Ramos (cell line): ENCODE data around the gene KIAA0825.

Experiments used
- in situ Hi-C: fragments of 300-500 bp; cut with MboI; formaldehyde crosslinking; loops from one replicate; pipeline ENCODE4 v1.14.3; 2022; ENCODE audit warnings: low sequenced_read_pairs; ENCODE audit not compliant: unreplicated experiment

The KIAA0825 gene, protein sequence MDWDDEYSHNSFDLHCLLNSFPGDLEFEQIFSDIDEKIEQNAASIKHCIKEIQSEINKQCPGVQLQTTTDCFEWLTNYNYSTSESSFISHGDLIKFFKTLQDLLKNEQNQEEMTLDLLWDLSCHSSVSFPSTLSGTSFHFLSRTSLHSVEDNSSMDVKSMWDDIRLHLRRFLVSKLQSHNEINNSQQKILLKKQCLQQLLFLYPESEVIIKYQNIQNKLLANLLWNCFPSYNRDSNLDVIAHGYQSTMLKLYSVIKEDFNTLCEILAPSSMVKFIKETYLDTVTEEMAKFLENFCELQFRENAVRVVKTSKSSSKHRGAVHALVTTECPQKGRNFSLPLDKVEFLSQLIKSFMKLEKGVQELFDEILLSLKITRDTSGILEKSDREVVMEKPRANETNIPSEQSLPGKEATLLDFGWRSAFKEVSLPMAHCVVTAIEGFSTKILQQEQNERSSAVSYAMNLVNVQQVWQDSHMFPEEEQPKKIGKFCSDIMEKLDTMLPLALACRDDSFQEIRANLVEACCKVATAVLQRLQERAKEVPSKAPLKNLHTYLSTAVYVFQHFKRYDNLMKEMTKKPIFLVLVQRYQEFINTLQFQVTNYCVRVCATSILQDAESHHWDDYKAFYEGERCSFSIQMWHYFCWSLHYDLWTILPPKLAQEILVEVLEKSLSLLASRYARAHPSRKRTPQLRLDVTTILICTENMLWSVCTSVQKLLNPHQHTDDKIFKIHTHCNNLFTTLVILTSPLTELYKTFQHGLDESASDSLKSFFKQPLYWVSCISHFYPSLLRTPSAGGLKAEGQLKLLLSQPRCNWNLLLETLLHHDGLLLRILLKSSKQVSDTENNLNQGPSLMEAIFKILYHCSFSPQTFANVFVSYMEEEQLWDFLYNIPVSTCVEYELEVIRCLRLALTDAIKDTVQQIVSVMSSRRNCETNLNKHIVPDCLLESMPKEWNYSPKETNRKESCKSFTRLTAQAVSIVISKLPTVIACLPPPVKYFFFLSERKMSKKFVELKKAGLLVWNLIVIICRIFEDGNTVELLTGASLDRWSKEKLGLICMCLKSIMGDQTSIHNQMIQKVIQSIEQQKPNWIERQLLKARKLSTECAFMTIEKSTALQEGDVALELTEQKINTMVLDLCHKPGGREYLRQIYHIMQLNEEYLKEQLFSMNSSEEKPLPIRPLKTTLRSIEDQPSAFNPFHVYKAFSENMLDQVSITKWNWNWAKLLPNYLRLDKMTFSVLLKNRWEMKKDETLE (N-terminal part only)

DNA sequence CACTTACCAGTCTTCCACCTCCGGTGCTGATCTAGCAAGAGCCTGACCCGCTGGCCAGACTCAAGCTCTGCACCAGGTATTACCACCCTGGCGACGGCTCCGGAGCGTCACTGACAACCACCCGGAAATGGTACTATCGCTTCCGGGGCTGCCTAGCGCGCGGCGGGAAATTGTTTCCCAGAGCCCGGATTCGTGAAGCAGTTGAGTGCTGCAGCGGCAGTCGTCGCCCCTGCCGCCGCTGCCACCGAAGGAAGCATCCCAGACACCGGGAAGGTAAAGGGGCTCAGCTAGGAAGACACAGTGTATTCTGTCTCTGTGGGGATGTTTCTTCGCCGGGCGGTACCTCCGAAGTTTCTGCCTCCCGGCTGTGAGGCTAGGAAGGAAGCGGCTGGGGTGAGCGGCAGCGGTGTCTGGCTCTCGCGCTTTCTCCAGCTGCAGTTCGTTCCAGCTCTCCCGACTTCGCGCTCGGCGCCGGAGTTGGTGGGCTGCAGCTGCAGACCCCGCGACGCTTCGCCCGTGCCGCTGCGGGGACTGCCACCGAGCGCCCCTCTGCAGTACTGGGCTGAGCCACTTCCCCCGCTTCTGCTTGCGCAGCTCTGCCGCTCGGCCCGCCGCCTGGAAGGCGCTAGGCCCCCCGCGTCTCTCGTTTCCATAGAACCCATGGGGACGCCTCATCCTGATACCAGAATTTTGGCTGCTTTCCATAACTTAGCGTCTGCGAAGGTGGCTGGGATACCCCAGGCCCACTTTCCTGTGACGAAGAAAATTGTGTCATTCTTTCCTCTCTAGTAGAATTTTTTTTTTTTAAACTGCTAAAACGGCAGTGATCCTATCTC is at the start of gene KIAA0825, which contains the start of gene SLF1:
KIAA0825 (minus strand) TSS at position 112 of the 836 bp plus-strand sequence. CDS start 81,478 bp downstream, outside the sequence.
SLF1 (plus strand) TSS at position 177 of the 836 bp plus-strand sequence. CDS start 10,142 bp downstream, outside the sequence.
- in situ Hi-C loops: no loop called here

DNA sequence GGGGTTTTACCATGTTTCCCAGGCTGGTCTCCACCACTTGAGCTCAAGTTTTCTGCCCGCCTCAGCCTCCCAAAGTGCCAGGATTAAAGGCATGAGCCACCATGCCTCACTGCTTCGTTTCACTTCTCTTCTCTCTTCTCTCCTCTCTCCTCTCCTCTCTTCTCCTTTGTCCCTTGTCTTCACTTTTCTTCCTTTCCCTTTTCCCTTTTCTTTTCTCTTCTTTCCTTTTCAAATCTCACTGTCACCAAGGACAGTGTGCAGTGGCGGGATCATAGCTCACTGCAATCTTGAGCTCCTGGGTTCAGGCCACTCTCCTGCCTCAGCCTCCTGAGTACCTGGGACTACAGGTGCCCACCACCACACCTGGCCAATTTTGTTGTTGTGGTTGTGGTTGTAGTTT is 49.5 kb upstream of the KIAA0825 start:
- in situ Hi-C loops: no loop called here

DNA sequence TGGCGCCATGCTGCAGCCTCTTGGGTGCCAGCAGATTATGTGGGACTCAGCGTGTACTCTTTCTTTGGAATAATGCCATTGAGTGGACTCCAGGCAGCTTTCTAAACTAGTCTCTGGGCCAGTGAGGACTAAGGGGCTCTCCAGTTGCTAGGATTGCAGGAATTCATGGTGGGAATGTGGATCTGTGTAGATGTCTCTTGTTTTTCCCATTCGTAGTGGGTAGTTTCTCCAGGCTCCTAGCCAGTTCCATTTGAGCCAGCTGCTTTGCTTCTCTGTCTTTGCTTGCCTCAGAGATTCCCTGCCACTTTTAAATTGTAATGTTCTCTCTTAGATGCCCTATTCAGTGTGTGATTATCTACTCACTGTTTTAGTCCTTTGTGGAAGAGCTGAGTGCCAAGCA is 42.7 kb upstream of the KIAA0825 start:
- in situ Hi-C loops: no loop called here

- in situ Hi-C loops: no loop called here
Measured at GRCh38 chr5:94660506-94660905, 42.1 kb upstream of the KIAA0825 start.

DNA sequence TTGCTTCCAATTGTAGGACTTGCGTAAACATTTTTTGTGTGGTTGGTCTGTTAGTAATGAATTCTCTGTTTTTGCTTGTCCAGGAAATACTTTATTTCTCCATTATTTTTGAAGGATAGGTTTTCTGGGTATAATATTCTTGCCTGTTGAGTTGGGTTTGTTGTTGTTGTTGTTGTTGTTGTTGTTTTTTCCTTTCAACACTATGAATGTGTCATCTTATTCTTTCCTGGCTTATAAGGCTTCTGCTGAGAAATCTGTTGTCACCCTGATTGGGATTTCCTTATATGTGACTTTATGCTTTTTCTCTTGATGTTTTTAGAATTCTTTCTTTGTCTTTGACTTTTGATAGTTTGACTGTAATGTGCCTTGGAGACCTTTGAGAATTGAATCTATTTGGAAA is 39.9 kb upstream of the KIAA0825 start:
- in situ Hi-C loops: no loop called here

DNA sequence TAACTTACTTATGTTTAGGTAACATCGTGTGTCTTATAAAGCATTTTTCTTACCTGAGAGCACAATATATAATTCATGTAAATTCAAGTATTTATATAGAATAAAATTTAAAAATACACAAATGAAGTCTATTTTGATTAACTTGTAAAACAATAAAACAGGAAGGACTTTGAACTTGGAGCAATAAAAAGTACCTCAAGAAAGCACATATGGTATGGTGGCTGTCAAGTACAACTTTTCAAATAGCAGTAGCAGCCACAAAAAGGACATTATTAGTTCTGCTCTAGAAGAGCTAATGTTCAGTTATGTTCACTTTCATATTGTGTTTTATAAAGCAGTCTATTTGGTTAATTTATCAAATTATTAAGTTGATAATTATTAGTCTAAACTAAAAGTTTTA is 31.5 kb upstream of the KIAA0825 start:
- in situ Hi-C loops: no loop called here

- in situ Hi-C loops: no loop called here
Measured at GRCh38 chr5:94646758-94647157, 28.4 kb upstream of the KIAA0825 start.

DNA sequence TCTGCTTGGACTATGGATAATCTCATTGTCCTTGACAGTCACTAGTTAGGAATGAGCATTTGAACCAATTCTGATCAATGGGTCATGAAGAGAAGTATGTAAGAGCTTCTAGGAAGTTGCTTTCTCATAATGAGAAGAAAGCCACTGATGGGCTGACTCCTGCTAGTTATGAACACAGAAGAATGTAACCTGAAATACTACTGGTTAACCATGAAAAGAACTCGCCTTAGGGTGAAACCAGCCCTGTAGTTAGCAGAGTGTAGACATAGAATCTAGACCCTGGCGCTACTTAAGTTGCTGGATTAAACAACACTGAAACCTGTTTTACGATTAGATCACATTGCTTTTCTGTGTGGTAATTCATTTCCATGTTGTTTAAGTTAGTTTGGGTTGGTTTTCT is 26.6 kb upstream of the KIAA0825 start:
- in situ Hi-C loops: no loop called here

DNA sequence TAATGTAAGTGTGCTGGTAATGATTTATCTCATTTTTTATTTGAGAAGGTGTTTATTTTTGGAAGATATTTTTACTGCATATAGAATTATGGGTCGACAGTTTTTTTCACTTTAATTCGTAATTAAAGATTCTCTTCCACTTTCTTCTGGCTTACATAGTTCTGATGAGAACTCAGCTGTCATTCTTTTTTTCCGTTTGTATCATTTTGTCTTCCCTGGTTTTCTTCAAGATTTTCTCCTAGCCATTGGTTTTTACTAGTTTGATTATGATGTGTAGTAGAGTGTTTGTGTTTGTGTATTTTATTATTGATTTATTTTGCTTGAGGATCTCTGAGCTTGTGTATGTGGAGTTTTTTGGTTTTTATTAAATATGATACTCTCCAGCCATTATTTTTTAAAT is 21.8 kb upstream of the KIAA0825 start:
- in situ Hi-C loops: no loop called here

DNA sequence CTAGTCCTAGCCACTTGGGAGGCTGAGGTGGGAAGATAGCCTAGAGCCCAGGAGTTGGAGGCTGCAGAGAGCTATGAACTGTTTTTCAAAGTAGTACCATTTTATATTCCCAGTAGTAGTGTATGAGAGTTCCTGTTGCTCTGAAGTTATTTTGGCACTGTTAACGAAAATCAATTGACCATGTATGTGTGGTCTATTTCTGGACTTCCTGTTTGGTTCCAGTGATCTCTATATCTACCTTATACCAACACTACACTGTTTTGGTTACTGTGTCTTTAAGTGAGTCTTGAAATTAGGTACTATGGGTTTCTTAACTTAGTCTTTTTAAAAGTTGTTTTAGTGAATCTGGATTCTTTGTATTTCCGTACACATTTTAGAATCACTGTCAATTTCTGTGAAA is 13.6 kb upstream of the KIAA0825 start:
- in situ Hi-C loops: no loop called here

GRCh38 chr5:94627191-94627590 is 8.8 kb upstream of the KIAA0825 start:
- in situ Hi-C loops: no loop called here

DNA sequence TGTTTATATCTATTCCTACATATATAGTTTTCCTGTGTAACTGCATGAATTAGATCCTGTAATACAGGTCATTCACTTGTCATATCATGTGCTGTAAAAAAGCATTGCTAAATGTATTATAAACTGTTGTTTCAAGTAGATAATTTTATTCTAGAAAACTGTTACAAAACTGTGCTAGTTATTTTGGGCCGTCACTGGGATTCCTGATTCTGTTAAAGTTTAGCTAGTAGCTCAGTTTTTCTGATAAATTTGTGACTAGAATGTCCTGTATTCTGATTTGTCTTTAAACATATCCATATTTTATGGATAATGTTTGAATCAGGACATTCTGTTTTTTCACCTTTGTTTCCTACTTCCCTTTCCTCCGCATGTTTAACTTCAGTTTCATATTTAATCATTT is 5.5 kb upstream of the KIAA0825 start:
- in situ Hi-C loops: no loop called here

- in situ Hi-C loops: no loop called here
Measured at GRCh38 chr5:94623011-94623410, 4.6 kb upstream of the KIAA0825 start.

GRCh38 chr5:94621763-94622162 is 3.4 kb upstream of the KIAA0825 start:
- in situ Hi-C loops: no loop called here

DNA sequence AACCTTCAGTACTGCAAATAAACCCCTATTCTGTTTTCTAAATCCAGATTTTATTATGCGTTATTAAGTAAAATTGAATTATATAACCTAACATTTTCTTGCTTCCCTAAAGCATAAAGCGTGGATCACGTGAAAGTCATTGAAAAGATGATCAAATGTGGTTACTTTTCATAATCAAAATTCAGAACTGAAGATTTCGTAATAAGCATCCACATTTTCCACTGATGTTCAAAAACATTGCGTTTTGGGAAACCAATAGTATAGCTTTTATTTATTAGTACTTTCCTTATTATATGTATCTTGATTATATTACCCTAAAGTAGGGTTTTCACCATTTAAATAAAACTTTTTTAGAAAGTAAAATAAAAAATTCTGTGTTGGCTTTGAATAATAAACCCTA is 1.9 kb upstream of the KIAA0825 start:
- in situ Hi-C loops: no loop called here

DNA sequence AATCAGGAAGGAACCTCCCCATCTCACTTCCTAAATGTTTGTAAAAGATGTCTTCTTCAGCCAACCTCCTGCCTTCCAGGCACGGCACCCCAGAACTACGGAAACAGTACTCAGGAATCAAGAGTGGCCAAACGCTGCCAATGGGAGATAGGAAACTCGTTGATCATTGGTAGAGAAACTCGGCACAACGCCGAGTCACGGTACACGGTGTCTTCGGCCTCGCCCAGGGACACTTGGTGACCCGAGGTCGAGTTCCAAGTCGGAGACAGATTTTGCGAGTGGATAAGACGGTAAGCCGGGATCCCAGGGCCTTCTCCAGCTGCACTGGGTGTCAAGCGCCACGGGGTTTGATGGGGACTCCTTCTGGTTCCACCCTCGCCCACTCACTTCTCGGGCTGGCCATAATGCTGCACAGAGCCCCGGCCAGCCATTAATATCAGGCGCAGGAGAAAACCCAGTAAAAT is 343 bp downstream of the KIAA0825 start:
- in situ Hi-C loops: no loop called here

GRCh38 chr5:94615862-94616261 is 2.5 kb downstream of the KIAA0825 start:
- in situ Hi-C loops: no loop called here

DNA sequence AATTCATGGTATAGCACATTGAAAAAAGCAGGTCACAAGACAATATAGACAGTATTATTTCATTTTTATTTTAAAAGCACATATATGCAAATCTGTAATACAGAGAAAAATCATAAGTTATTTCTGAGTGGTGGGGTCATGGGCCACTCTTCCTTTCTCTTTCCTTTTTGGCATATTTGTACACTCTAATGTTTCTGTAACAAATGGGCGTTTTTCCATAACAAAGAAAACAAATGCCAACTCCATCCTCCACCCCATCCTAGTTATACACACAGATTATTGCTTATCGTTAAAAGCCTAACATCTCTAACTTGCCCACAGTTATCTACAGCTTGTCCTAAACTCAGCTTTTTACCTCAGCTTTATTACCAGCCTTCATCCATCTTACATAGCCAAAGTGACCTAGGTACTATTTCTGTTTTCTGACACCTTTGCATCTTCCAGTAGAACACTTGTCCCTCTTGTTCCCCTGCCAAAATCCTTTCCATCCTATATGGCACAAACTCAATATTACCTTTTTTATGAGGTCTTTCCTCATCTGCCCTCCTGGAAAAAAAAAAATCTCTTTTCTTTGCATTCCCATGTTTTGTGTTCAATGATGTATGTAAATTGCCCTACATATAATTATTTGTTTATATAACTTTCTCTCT is 4.1 kb downstream of the KIAA0825 start:
- in situ Hi-C loops: no loop called here

GRCh38 chr5:94613583-94613982 is 4.8 kb downstream of the KIAA0825 start:
- in situ Hi-C loops: no loop called here
